ENCODE results near the gene AGO3. TPM values are rescaled to one million over a fixed set of nuclear protein-coding genes. Genes with fewer than 3 reads are reported as not detected.

AGO3 gene
- total and polyA plus RNA-seq, 10 of the 15 experiments (the other 5 are each of a cell fraction or from before 2014, with no cell fraction given) = 3.9 to 35.2 (median 12.5) TPM

DNA sequence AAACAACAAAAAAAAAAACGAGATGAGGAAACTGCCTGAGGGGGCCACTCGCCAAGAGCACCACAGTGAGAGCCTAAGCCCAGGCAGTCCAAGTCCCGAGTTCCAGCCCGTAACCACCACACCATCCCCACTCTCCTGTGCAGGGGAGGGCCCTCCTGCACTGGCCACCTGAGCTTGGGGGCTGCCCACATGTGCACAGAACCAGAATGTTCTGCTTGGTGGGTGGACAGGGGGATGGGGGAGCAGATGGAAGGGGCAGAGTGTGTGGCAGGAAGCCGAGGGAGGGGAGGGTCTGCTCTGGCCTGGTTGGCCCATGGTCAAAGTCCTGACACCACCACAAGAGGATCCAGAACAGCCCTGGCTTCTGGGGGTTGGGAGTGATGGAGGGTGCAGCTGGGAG is 175.4 kb downstream of the AGO3 start:
- Histone ChIP-seq H3K4me2 (ENCODE audit: control insufficient read depth, insufficient read depth) (no peak overlapping the region), H3K79me2 (ENCODE audit: control insufficient read depth, insufficient read depth, low read length) (no peaks in the 10 kb centered on the region), H3K4me3 (no peak overlapping the region), H3K4me1 (ENCODE audit: control insufficient read depth, insufficient read depth, low read length) (no peaks in the 10 kb centered on the region), H4K20me1 (ENCODE audit: control insufficient read depth, insufficient read depth) (no peaks in the 10 kb centered on the region), H3K27ac (ENCODE audit: control insufficient read depth, insufficient read depth) (no peak overlapping the region), H3K27me3 (replicated peaks in 1 of 2; ENCODE audit: control insufficient read depth in 2 of 2, insufficient read depth in 2 of 2, low read length in 1 of 2) (no peaks in the 10 kb centered on the region), H2AFZ (ENCODE audit: control insufficient read depth, low read depth, low read length) (no peak overlapping the region), H3K9ac (ENCODE audit: control insufficient read depth, insufficient read depth, low read length) (no peak overlapping the region), H3K9me3 (replicated peaks; ENCODE audit: control insufficient read depth, insufficient read depth, low read length) (no peaks in the 10 kb centered on the region), H3K36me3 (ENCODE audit: control insufficient read depth in 2 of 2, insufficient read depth in 2 of 2, low read length in 1 of 2) (no peaks in the 10 kb centered on the region)
- WGBS (ENCODE audit: insufficient coverage, insufficient replicate concordance, low lambda C conversion rate, missing lambda C conversion rate) = 6% methylated on average over 5 of the region's 5 CpGs
- ChIA-PET CTCF (interaction anchor here (1.0 kb wide), 2 partner anchors 28 to 179 kb away, joined by 3 to 5 read pairs; no protein-coding TSS in a partner anchor), SMC1A (ENCODE audit: uncharacterized antibody, unreplicated experiment) (no interaction called here), RAD21 (ENCODE audit: unreplicated experiment) (no interaction called here), POLR2A (no interaction called here)
- intact Hi-C loops (cut with micrococcal nuclease; ENCODE audit: unreplicated experiment) (no loop called here), in situ Hi-C loops (cut with MboI) (loop anchor here (10.0 kb wide), 1 partner anchor 179 kb away; no protein-coding TSS in a partner anchor)
- no peak for DNase-seq (ENCODE audit: low read depth, low spot score)
- no TSS peak for BruUV-seq (replicated peaks)
- no peak for ATAC-seq
- no peak for FAIRE-seq
- TF ChIP-seq, protein P1, sequence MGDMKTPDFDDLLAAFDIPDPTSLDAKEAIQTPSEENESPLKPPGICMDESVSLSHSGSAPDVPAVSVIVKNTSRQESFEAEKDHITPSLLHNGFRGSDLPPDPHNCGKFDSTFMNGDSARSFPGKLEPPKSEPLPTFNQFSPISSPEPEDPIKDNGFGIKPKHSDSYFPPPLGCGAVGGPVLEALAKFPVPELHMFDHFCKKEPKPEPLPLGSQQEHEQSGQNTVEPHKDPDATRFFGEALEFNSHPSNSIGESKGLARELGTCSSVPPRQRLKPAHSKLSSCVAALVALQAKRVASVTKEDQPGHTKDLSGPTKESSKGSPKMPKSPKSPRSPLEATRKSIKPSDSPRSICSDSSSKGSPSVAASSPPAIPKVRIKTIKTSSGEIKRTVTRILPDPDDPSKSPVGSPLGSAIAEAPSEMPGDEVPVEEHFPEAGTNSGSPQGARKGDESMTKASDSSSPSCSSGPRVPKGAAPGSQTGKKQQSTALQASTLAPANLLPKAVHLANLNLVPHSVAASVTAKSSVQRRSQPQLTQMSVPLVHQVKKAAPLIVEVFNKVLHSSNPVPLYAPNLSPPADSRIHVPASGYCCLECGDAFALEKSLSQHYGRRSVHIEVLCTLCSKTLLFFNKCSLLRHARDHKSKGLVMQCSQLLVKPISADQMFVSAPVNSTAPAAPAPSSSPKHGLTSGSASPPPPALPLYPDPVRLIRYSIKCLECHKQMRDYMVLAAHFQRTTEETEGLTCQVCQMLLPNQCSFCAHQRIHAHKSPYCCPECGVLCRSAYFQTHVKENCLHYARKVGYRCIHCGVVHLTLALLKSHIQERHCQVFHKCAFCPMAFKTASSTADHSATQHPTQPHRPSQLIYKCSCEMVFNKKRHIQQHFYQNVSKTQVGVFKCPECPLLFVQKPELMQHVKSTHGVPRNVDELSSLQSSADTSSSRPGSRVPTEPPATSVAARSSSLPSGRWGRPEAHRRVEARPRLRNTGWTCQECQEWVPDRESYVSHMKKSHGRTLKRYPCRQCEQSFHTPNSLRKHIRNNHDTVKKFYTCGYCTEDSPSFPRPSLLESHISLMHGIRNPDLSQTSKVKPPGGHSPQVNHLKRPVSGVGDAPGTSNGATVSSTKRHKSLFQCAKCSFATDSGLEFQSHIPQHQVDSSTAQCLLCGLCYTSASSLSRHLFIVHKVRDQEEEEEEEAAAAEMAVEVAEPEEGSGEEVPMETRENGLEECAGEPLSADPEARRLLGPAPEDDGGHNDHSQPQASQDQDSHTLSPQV (IDR thresholded peaks at IDR 0.05) = no peak
- TF ChIP-seq STAT1 (conservative IDR thresholded peaks at IDR 0.05) (no peak), NR2F1 (conservative IDR thresholded peaks at IDR 0.05) (no peak), BMI1 (IDR thresholded peaks at IDR 0.05; ENCODE audit: borderline replicate concordance) (no peak), ASH2L (IDR thresholded peaks at IDR 0.05; ENCODE audit: borderline replicate concordance, low read depth) (no peak), ZNF24 (IDR thresholded peaks at IDR 0.05) (no peak), JUNB (IDR thresholded peaks at IDR 0.05) (no peak), NFIC (IDR thresholded peaks at IDR 0.05; ENCODE audit: low read depth, low read length) (no peak)
- TF ChIP-seq, protein P2, sequence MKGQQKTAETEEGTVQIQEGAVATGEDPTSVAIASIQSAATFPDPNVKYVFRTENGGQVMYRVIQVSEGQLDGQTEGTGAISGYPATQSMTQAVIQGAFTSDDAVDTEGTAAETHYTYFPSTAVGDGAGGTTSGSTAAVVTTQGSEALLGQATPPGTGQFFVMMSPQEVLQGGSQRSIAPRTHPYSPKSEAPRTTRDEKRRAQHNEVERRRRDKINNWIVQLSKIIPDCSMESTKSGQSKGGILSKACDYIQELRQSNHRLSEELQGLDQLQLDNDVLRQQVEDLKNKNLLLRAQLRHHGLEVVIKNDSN (IDR thresholded peaks at IDR 0.05; ENCODE audit: borderline replicate concordance, extremely low read length, insufficient read depth, low read depth, low read length) = no peak
- TF ChIP-seq, protein P3, sequence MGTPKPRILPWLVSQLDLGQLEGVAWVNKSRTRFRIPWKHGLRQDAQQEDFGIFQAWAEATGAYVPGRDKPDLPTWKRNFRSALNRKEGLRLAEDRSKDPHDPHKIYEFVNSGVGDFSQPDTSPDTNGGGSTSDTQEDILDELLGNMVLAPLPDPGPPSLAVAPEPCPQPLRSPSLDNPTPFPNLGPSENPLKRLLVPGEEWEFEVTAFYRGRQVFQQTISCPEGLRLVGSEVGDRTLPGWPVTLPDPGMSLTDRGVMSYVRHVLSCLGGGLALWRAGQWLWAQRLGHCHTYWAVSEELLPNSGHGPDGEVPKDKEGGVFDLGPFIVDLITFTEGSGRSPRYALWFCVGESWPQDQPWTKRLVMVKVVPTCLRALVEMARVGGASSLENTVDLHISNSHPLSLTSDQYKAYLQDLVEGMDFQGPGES (IDR thresholded peaks at IDR 0.05) = no peak
- TF ChIP-seq, protein P4, sequence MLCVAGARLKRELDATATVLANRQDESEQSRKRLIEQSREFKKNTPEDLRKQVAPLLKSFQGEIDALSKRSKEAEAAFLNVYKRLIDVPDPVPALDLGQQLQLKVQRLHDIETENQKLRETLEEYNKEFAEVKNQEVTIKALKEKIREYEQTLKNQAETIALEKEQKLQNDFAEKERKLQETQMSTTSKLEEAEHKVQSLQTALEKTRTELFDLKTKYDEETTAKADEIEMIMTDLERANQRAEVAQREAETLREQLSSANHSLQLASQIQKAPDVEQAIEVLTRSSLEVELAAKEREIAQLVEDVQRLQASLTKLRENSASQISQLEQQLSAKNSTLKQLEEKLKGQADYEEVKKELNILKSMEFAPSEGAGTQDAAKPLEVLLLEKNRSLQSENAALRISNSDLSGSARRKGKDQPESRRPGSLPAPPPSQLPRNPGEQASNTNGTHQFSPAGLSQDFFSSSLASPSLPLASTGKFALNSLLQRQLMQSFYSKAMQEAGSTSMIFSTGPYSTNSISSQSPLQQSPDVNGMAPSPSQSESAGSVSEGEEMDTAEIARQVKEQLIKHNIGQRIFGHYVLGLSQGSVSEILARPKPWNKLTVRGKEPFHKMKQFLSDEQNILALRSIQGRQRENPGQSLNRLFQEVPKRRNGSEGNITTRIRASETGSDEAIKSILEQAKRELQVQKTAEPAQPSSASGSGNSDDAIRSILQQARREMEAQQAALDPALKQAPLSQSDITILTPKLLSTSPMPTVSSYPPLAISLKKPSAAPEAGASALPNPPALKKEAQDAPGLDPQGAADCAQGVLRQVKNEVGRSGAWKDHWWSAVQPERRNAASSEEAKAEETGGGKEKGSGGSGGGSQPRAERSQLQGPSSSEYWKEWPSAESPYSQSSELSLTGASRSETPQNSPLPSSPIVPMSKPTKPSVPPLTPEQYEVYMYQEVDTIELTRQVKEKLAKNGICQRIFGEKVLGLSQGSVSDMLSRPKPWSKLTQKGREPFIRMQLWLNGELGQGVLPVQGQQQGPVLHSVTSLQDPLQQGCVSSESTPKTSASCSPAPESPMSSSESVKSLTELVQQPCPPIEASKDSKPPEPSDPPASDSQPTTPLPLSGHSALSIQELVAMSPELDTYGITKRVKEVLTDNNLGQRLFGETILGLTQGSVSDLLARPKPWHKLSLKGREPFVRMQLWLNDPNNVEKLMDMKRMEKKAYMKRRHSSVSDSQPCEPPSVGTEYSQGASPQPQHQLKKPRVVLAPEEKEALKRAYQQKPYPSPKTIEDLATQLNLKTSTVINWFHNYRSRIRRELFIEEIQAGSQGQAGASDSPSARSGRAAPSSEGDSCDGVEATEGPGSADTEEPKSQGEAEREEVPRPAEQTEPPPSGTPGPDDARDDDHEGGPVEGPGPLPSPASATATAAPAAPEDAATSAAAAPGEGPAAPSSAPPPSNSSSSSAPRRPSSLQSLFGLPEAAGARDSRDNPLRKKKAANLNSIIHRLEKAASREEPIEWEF (IDR thresholded peaks at IDR 0.05; ENCODE audit: insufficient replicate concordance, low read depth, low read length) = no peak
